IMR-90 (cell line): ENCODE results near the gene ZNF766. TPM values are rescaled to one million over a fixed set of nuclear protein-coding genes. Genes with fewer than 3 reads are reported as not detected.

Experiments used
- ATAC-seq: fragments of 200-7000 bp; cut with Tn5 transposase; 2 replicates; pipeline ENCODE4 v1.9.1; 2020; ENCODE audit warnings: low read depth, mild to moderate bottlenecking, moderate library complexity
- BruUV-seq: library from RNA; stranded (reverse); fragments of 400-500 nt; replicated peaks from 2 replicates; lab custom pipeline; 2021; lab: Mats Ljungman, UMichigan
- CTCF ChIA-PET: fragments of 300-600 bp; formaldehyde crosslinking; extraction: SDS; loops from one replicate; lab custom pipeline; 2021; ENCODE audit warnings: antibody characterized with exemption; lab: Yijun Ruan, JAX
- POLR2A ChIA-PET: fragments of 300-600 bp; sonication (Branson Sonifier 250); formaldehyde crosslinking; loops from one replicate; lab custom pipeline; 2022; ENCODE audit warnings: antibody characterized with exemption; ENCODE audit not compliant: unreplicated experiment; lab: Charles Lee
- DNase-seq: peaks from one replicate; pipeline ENCODE4 v3.0.0; 2013
- H2AFZ ChIP-seq: replicated peaks from 2 replicates; pipeline ENCODE3; 2013; ENCODE audit warnings: low read length, mild to moderate bottlenecking; ENCODE audit not compliant: poor library complexity
- H2AK5ac ChIP-seq: 2 replicates; pipeline ENCODE4 v1.6.1; 2013; ENCODE audit warnings: low read depth, low read length, inconsistent platforms
- H2AK9ac ChIP-seq: replicated peaks from 2 replicates; pipeline ENCODE3; 2013; ENCODE audit warnings: mild to moderate bottlenecking, low read depth, low read length, moderate library complexity; ENCODE audit not compliant: poor library complexity
- H2BK120ac ChIP-seq: 2 replicates; pipeline ENCODE4 v1.6.1; 2013; ENCODE audit warnings: low read depth, low read length, inconsistent platforms
- H2BK15ac ChIP-seq: 3 replicates; pipeline ENCODE4 v1.6.1; 2013; ENCODE audit warnings: low read depth, low read length, inconsistent platforms
- H2BK20ac ChIP-seq: 2 replicates; pipeline ENCODE4 v1.6.1; 2013; ENCODE audit warnings: low read depth, mild to moderate bottlenecking, inconsistent platforms, low read length, moderate library complexity
- H2BK5ac ChIP-seq: 2 replicates; pipeline ENCODE4 v1.6.1; 2013; ENCODE audit warnings: mild to moderate bottlenecking, low read depth, low read length, inconsistent platforms; ENCODE audit not compliant: poor library complexity, severe bottlenecking
- H3K14ac ChIP-seq: replicated peaks from 2 replicates; pipeline ENCODE4 v1.6.1; 2013; ENCODE audit warnings: low read depth, low read length, inconsistent platforms
- H3K18ac ChIP-seq: 2 replicates; pipeline ENCODE4 v1.6.1; 2013; ENCODE audit warnings: low read depth, low read length, control low read depth
- H3K23ac ChIP-seq: 2 replicates; pipeline ENCODE4 v1.6.1; 2013; ENCODE audit warnings: low read depth, low read length, inconsistent platforms
- H3K27ac ChIP-seq: 2 replicates; pipeline ENCODE4 v1.5.1; 2013; ENCODE audit warnings: mild to moderate bottlenecking, control low read depth, low read length; ENCODE audit not compliant: insufficient read depth
- H3K27me3 ChIP-seq: 2 replicates; pipeline ENCODE4 v1.6.1; 2013; ENCODE audit warnings: low read length; ENCODE audit not compliant: control insufficient read depth, insufficient read depth
- H3K36me3 ChIP-seq: 2 replicates; pipeline ENCODE4 v1.6.1; 2013; ENCODE audit warnings: low read length, mixed read lengths; ENCODE audit not compliant: control insufficient read depth, insufficient read depth
- H3K4ac ChIP-seq: 2 replicates; pipeline ENCODE4 v1.6.1; 2013; ENCODE audit warnings: low read depth, low read length, inconsistent platforms
- H3K4me1 ChIP-seq: 2 replicates; pipeline ENCODE4 v1.6.1; 2013; ENCODE audit warnings: low read length, mixed read lengths; ENCODE audit not compliant: control insufficient read depth, insufficient read depth
- H3K4me2 ChIP-seq: 2 replicates; pipeline ENCODE4 v1.6.1; 2013; ENCODE audit warnings: low read depth, mild to moderate bottlenecking, control low read depth, low read length, moderate library complexity
- H3K4me3 ChIP-seq: 2 replicates; pipeline ENCODE4 v1.5.1; 2013; ENCODE audit warnings: low read depth, mild to moderate bottlenecking, control low read depth, low read length, moderate library complexity; ENCODE audit not compliant: insufficient read depth
- H3K56ac ChIP-seq: 2 replicates; pipeline ENCODE4 v1.6.1; 2013; ENCODE audit warnings: low read length, inconsistent platforms; ENCODE audit not compliant: insufficient read depth; ENCODE audit errors: extremely low read depth
- H3K79me1 ChIP-seq, 2 experiments: 2 replicates each; pipeline ENCODE4 v1.6.1; 2013; ENCODE audit warnings: low read length in 2 of 2, inconsistent platforms in 1 of 2, low read depth in 1 of 2
- H3K9ac ChIP-seq: 2 replicates; pipeline ENCODE4 v1.6.1; 2013; ENCODE audit warnings: low read depth, low read length, control low read depth
- H3K9me1 ChIP-seq: 2 replicates; pipeline ENCODE4 v1.6.1; 2013; ENCODE audit warnings: low read length, inconsistent platforms; ENCODE audit not compliant: insufficient read depth
- H3K9me3 ChIP-seq: 2 replicates; pipeline ENCODE4 v1.6.1; 2013; ENCODE audit warnings: low read length; ENCODE audit not compliant: control insufficient read depth, insufficient read depth
- H4K20me1 ChIP-seq: 2 replicates; pipeline ENCODE4 v1.6.1; 2013; ENCODE audit warnings: low read length, inconsistent platforms; ENCODE audit not compliant: insufficient read depth
- H4K5ac ChIP-seq: 2 replicates; pipeline ENCODE4 v1.6.1; 2013; ENCODE audit warnings: mild to moderate bottlenecking, low read depth, low read length, control low read depth
- H4K8ac ChIP-seq, 2 experiments: 2 replicates each; pipeline ENCODE4 v1.6.1; 2013; ENCODE audit warnings: low read depth in 2 of 2, low read length in 2 of 2, control low read depth in 1 of 2, inconsistent platforms in 1 of 2
- H4K91ac ChIP-seq: 2 replicates; pipeline ENCODE4 v1.6.1; 2013; ENCODE audit warnings: low read depth, low read length, inconsistent platforms; ENCODE audit not compliant: insufficient read depth
- CEBPB ChIP-seq: IDR thresholded peaks from 2 replicates; pipeline ENCODE4 v1.6.1; 2012; ENCODE audit warnings: low read depth, low read length, improper control_type of control experiment
- RAD21 ChIP-seq: IDR thresholded peaks from 2 replicates; pipeline ENCODE4 v1.6.1; 2012; ENCODE audit warnings: low read length, improper control_type of control experiment
- SMC3 ChIP-seq: fragments of 150-350 bp; IDR thresholded peaks from 2 replicates; pipeline ENCODE4 v1.6.1; 2016; ENCODE audit warnings: low read depth, mild to moderate bottlenecking, antibody characterized with exemption, low read length, moderate library complexity
- WGBS, 2 experiments: methylation state at CpG; one replicate each; pipeline versions ENCODE4 v1.1.5 to v1.1.7; 2013; ENCODE audit warnings: missing lambda C conversion rate in 2 of 2; ENCODE audit not compliant: insufficient read length in 1 of 2; ENCODE audit errors: extremely low coverage in 2 of 2; 5-methylcytosine and 5-hydroxymethylcytosine counted together
- dilution Hi-C: fragments of 300-500 bp; cut with HindIII; formaldehyde crosslinking; loops from one replicate; pipeline ENCODE4 v1.14.3; 2018; ENCODE audit warnings: low sequenced_read_pairs; ENCODE audit not compliant: unreplicated experiment
- in situ Hi-C: fragments of 300-500 bp; cut with MboI; formaldehyde crosslinking; loops from 3 replicates; pipeline ENCODE4 v1.14.3; 2019; ENCODE audit warnings: low sequenced_read_pairs, inconsistent platforms, mixed read lengths
- intact Hi-C: fragments of 100-400 bp; cut with micrococcal nuclease; formaldehyde crosslinking; loops from 2 replicates; pipeline ENCODE4 v1.10.0; 2022
- polyA plus RNA-seq, 3 experiments: library from polyadenylated mRNA; depleted of rRNA; stranded (reverse); fragments of >200 nt; gene quantifications; 2 replicates each; pipeline ENCODE4 v1.2.3, GENCODE V29; 2012; ENCODE audit warnings: low replicate concordance in 1 of 3
- total RNA-seq: library from RNA; depleted of rRNA; stranded (reverse); fragments of >200 nt; gene quantifications from 2 replicates; pipeline ENCODE4 v1.2.3, GENCODE V29; 2012

Gene ZNF766
- total and polyA plus RNA-seq, 2 of the 4 experiments (the other 2 are of a cell fraction): 4.9 to 20.4 TPM

DNA sequence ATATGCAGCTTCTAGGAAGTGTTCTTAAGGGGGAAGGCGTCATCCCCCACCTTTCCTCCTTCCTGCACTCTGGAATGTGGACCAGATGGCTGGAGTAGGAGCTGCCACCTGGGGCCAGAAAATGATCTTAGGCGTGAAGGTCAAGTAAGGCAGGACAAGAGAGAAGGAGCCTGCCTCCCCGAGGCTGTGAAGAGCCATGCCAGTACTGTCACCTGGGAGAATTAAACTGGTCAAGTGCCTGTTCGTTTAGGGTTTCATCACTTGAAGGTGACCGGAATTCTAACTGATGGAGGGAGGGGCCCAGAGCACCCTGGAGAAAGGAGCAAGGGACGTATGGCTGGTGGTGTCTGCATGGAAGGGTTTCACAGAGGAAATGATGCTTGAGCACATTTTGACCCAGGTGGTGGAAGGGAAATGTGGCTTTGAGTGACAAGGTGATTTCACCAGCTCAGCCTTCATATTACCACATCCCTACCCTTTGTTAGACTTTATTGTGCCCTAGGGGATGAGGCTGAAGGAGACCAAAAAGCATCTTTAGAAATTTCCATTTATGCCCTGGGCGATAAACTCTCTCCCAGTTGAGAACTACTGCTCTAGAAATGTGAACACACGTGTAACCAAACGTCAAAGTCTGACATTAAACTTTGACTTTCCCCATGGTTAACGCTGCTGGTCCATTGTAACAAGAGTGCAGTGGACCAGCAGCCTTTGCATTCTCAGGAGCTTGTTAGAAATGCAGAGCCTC is 42.0 kb upstream of the ZNF766 start:
- Histone ChIP-seq H2AK5ac (no peak overlapping the region), H2AFZ (no peak overlapping the region), H2BK5ac (no peak overlapping the region), H4K8ac (no peak overlapping the region), H3K23ac (no peak overlapping the region), H2BK15ac (no peak overlapping the region), H3K4ac (no peak overlapping the region), H3K79me1 (peaks cover 0 to 5% of the 10 kb centered on the region in 2 experiments; a peak in 3 of 4 replicates), H3K56ac (no peak overlapping the region), H3K9me3 (no peaks in the 10 kb centered on the region), H3K27me3 (no peaks in the 10 kb centered on the region), H3K9ac (no peak overlapping the region), H2BK120ac (no peak overlapping the region), H3K27ac (no peak overlapping the region), H3K9me1 (no peaks in the 10 kb centered on the region), H3K4me1 (no peaks in the 10 kb centered on the region), H4K20me1 (no peaks in the 10 kb centered on the region; the same call in 1 of the 2 replicates), H3K4me2 (no peak overlapping the region), H4K5ac (no peak overlapping the region), H2BK20ac (no peak overlapping the region), H2AK9ac (no peak overlapping the region), H3K36me3 (peaks cover 50% of the 10 kb centered on the region), H4K91ac (no peak overlapping the region), H3K18ac (no peak overlapping the region), H3K4me3 (no peak overlapping the region), H3K14ac (no peak overlapping the region)
- ATAC-seq (no peak), DNase-seq (no peak)
- ChIA-PET POLR2A (no interaction called here), CTCF (no interaction called here)
- intact Hi-C loops: no loop called here
- no peak for TF ChIP-seq CEBPB
- no peak for TF ChIP-seq RAD21
- TF ChIP-seq SMC3: no peak
- WGBS, 2 experiments: 97% methylated on average over 5 of the region's 10 CpGs; no CpG with 5 or more reads in 1 of the 2 experiments
- in situ Hi-C loops: no loop called here
- dilution Hi-C loops: no loop called here
- BruUV-seq: no TSS peak
